HepG2 (cell line): ENCODE measurements around the gene LNPK. TPM values are rescaled to one million over a fixed set of nuclear protein-coding genes. Genes with fewer than 3 reads are reported as not detected.

ENCODE experiments used
- CEBPB ChIP-seq: IDR thresholded peaks from 2 replicates; pipeline ENCODE4 v1.6.1; 2011; ENCODE audit warnings: low read depth, low read length, improper control_type of control experiment, borderline replicate concordance
- ELF4 ChIP-seq: sonication (generic); formaldehyde crosslinking; IDR thresholded peaks from 2 replicates; pipeline ENCODE4 v1.5.0; 2020; ENCODE audit warnings: missing genetic modification reagents, mild to moderate bottlenecking, moderate library complexity, borderline replicate concordance
- FOXK1 ChIP-seq: sonication (generic); formaldehyde crosslinking; IDR thresholded peaks from 2 replicates; pipeline ENCODE4 v1.4.0; 2020; ENCODE audit warnings: low read depth, missing genetic modification reagents, borderline replicate concordance
- GABPA ChIP-seq, 2 experiments: IDR thresholded peaks; 2 replicates each; pipeline ENCODE4 v1.6.1; 2011 to 2016; ENCODE audit warnings: low read depth in 2 of 2, low read length in 1 of 2, missing biosample characterization in 1 of 2, missing genetic modification characterization in 1 of 2
- GTF2F1 ChIP-seq: fragments of 150-350 bp; IDR thresholded peaks from 2 replicates; pipeline ENCODE4 v1.6.1; 2014; ENCODE audit warnings: low read length
- HNRNPH1 ChIP-seq: fragments of 200-400 bp; formaldehyde crosslinking; optimal IDR thresholded peaks from 2 replicates; pipeline ENCODE3; 2017; ENCODE audit warnings: mild to moderate bottlenecking, low read depth, low read length
- KAT7 ChIP-seq: IDR thresholded peaks from 2 replicates; pipeline ENCODE4 v1.6.1; 2018; ENCODE audit warnings: borderline replicate concordance, missing compliant biosample characterization
- KLF16 ChIP-seq, 2 experiments: sonication (generic) in 1 of 2; formaldehyde crosslinking in 1 of 2; IDR thresholded peaks; 2 replicates each; pipeline versions ENCODE4 v1.6.1 to v1.8.0; 2016 to 2023; ENCODE audit warnings: missing genetic modification reagents in 2 of 2, missing compliant biosample characterization in 1 of 2
- MXD3 ChIP-seq: IDR thresholded peaks from 2 replicates; pipeline ENCODE4 v1.6.1; 2016; ENCODE audit warnings: mild to moderate bottlenecking, missing biosample characterization, missing genetic modification reagents
- RORA ChIP-seq: sonication (generic); formaldehyde crosslinking; IDR thresholded peaks from 2 replicates; pipeline ENCODE4 v1.5.0; 2020; ENCODE audit warnings: mild to moderate bottlenecking, missing genetic modification reagents, moderate library complexity
- SMAD3 ChIP-seq: sonication (generic); formaldehyde crosslinking; IDR thresholded peaks from 2 replicates; pipeline ENCODE4 v1.4.0; 2020; ENCODE audit warnings: missing genetic modification reagents
- STAT5B ChIP-seq: sonication (generic); formaldehyde crosslinking; IDR thresholded peaks from 2 replicates; pipeline ENCODE4 v1.4.0; 2020; ENCODE audit warnings: missing genetic modification reagents
- TCF7L2 ChIP-seq: IDR thresholded peaks from 2 replicates; pipeline ENCODE4 v1.6.1; 2011; ENCODE audit warnings: mild to moderate bottlenecking, low read depth, low read length, moderate library complexity
- THAP9 ChIP-seq: sonication (generic); formaldehyde crosslinking; IDR thresholded peaks from 2 replicates; pipeline ENCODE4; 2020; ENCODE audit warnings: missing genetic modification reagents, mild to moderate bottlenecking, borderline replicate concordance
- WIZ ChIP-seq: sonication (generic); formaldehyde crosslinking; IDR thresholded peaks from 2 replicates; pipeline ENCODE4 v1.5.1; 2020; ENCODE audit warnings: mild to moderate bottlenecking, missing genetic modification reagents
- ZNF414 ChIP-seq: sonication (generic); formaldehyde crosslinking; IDR thresholded peaks from 2 replicates; pipeline ENCODE4 v1.5.0; 2020; ENCODE audit warnings: missing genetic modification reagents
- ZNF468 ChIP-seq: sonication (generic); formaldehyde crosslinking; IDR thresholded peaks from 2 replicates; pipeline ENCODE4 v1.8.0; 2022; ENCODE audit warnings: mild to moderate bottlenecking, moderate library complexity, missing genetic modification reagents
- ZNF543 ChIP-seq: sonication (generic); formaldehyde crosslinking; IDR thresholded peaks from 2 replicates; pipeline ENCODE4 v1.4.0; 2020; ENCODE audit warnings: mild to moderate bottlenecking, missing genetic modification reagents
- ZNF570 ChIP-seq: sonication (generic); formaldehyde crosslinking; IDR thresholded peaks from 2 replicates; pipeline ENCODE4 v1.4.0; 2020; ENCODE audit warnings: mild to moderate bottlenecking, missing genetic modification reagents, borderline replicate concordance
- ZNF572 ChIP-seq: sonication (generic); formaldehyde crosslinking; IDR thresholded peaks from 2 replicates; pipeline ENCODE4 v1.5.1; 2020; ENCODE audit warnings: mild to moderate bottlenecking, missing genetic modification reagents
- ZNF713 ChIP-seq: sonication (generic); formaldehyde crosslinking; IDR thresholded peaks from 2 replicates; pipeline ENCODE4 v1.4.0; 2020; ENCODE audit warnings: mild to moderate bottlenecking, missing genetic modification reagents
- polyA plus RNA-seq, 8 experiments: library from polyadenylated mRNA; depleted of rRNA in 3 of 8; stranded (reverse) in 7 of 8; unstranded in 1 of 8; fragments of >200 nt; fragmentation: Illumina TruSeq in 4 of 8; extraction: Trizol in 4 of 8; gene quantifications; 2 replicates each; pipeline versions ENCODE4 v1.2.1 to v1.2.3, GENCODE V29; 2011 to 2016; ENCODE audit warnings: low read depth in 4 of 8, missing spikeins in 1 of 8, mixed read lengths in 1 of 8; ENCODE audit not compliant: insufficient read depth in 1 of 8
- total RNA-seq, 5 experiments: library from RNA; depleted of rRNA; stranded (reverse); fragments of >200 nt; fragmentation: Illumina TruSeq; extraction: Trizol; gene quantifications; 2 replicates each; pipeline ENCODE4 v1.2.3, GENCODE V29; 2016; ENCODE audit warnings: low read depth in 1 of 5

Gene LNPK
- total and polyA plus RNA-seq, 2 of the 13 experiments (the other 11 are each of a cell fraction or from before 2014, with no cell fraction given): 25.4 to 26.1 TPM

- peak; percentile 89 for TF ChIP-seq THAP9 (CRISPR knock-in tag)
- no peak for TF ChIP-seq ZNF572 (CRISPR knock-in tag)
- TF ChIP-seq CEBPB: no peak
- no peak for TF ChIP-seq WIZ (CRISPR knock-in tag)
- no peak for TF ChIP-seq GABPA (IDR thresholded peaks at IDR 0.05; ENCODE audit: low read depth, low read length)
- no peak; the same call in 1 of the 2 replicates for TF ChIP-seq GABPA (CRISPR knock-in tag; IDR thresholded peaks at IDR 0.05; ENCODE audit: low read depth)
- no peak for TF ChIP-seq HNRNPH1
- TF ChIP-seq ZNF570: no peak
- TF ChIP-seq RORA (CRISPR knock-in tag): no peak; the same call in 1 of the 2 replicates
- TF ChIP-seq ELF4 (CRISPR knock-in tag): peak; percentile 88; the same call in 1 of the 2 replicates
- TF ChIP-seq ZNF713 (CRISPR knock-in tag): no peak
- TF ChIP-seq ZNF414 (CRISPR knock-in tag): no peak
- TF ChIP-seq FOXK1 (CRISPR knock-in tag): peak; percentile 80; the same call in 1 of the 2 replicates
- TF ChIP-seq ZNF468 (CRISPR knock-in tag): no peak
- TF ChIP-seq KAT7 (CRISPR knock-in tag): no peak
- TF ChIP-seq ZNF543: no peak; the same call in 1 of the 2 replicates
- TF ChIP-seq STAT5B (CRISPR knock-in tag): 0 out of 2 replicates have a peak, but pooled peaks have one; percentile 38
- TF ChIP-seq SMAD3 (CRISPR knock-in tag): no peak
- TF ChIP-seq KLF16 (CRISPR knock-in tag; IDR thresholded peaks at IDR 0.05): peak in 1 of 2 experiments; percentile 63; a peak in 1 of 4 replicates
- no peak for TF ChIP-seq TCF7L2
- peak; percentile 51; the same call in 1 of the 2 replicates for TF ChIP-seq MXD3 (CRISPR knock-in tag)
- peak; percentile 66; the same call in 1 of the 2 replicates for TF ChIP-seq GTF2F1
Observed at GRCh38 chr2:176001916-176002687, at the start of gene LNPK (continued).
